ENCODE results near the gene TOM1.

The TOM1 gene

GRCh38 chr22:35335936-35336781 lies 36.5 kb downstream of the TOM1 start:
- TF ChIP-seq CTCF (IDR thresholded peaks at IDR 0.05; ENCODE audit: borderline replicate concordance, insufficient read depth, low read depth, low read length), result no peak
- no peak overlapping the region for H3K4me3 ChIP-seq (ENCODE audit: low read depth, low read length)

GRCh38 chr22:35337932-35338331 lies 38.2 kb downstream of the TOM1 start:
- TF ChIP-seq CTCF (IDR thresholded peaks at IDR 0.05; ENCODE audit: borderline replicate concordance, insufficient read depth, low read depth, low read length), result 0 out of 2 replicates have a peak, but pooled peaks have one; percentile 10
- no peak overlapping the region for H3K4me3 ChIP-seq (ENCODE audit: low read depth, low read length)

GRCh38 chr22:35341090-35341874 lies 41.6 kb downstream of the TOM1 start:
- no peak for TF ChIP-seq CTCF (IDR thresholded peaks at IDR 0.05; ENCODE audit: borderline replicate concordance, insufficient read depth, low read depth, low read length)
- no peak overlapping the region for H3K4me3 ChIP-seq (ENCODE audit: low read depth, low read length)

- no peak for TF ChIP-seq CTCF (IDR thresholded peaks at IDR 0.05; ENCODE audit: borderline replicate concordance, insufficient read depth, low read depth, low read length)
- H3K4me3 ChIP-seq (ENCODE audit: low read depth, low read length), result no peak overlapping the region
Observed at GRCh38 chr22:35342390-35342789, 42.7 kb downstream of the TOM1 start.

GRCh38 chr22:35343664-35344550 lies 44.2 kb downstream of the TOM1 start:
- TF ChIP-seq CTCF (IDR thresholded peaks at IDR 0.05; ENCODE audit: borderline replicate concordance, insufficient read depth, low read depth, low read length), result no peak
- H3K4me3 ChIP-seq (ENCODE audit: low read depth, low read length), result no peak overlapping the region

GRCh38 chr22:35344956-35345690 lies 45.4 kb downstream of the TOM1 start:
- TF ChIP-seq CTCF (IDR thresholded peaks at IDR 0.05; ENCODE audit: borderline replicate concordance, insufficient read depth, low read depth, low read length), result no peak

More at GRCh38 chr22:35344956-35345690, 45.4 kb downstream of the TOM1 start:
- no peak overlapping the region for H3K4me3 ChIP-seq (ENCODE audit: low read depth, low read length)
